ENCODE measurements around the gene STRADA.

Gene STRADA

DNA sequence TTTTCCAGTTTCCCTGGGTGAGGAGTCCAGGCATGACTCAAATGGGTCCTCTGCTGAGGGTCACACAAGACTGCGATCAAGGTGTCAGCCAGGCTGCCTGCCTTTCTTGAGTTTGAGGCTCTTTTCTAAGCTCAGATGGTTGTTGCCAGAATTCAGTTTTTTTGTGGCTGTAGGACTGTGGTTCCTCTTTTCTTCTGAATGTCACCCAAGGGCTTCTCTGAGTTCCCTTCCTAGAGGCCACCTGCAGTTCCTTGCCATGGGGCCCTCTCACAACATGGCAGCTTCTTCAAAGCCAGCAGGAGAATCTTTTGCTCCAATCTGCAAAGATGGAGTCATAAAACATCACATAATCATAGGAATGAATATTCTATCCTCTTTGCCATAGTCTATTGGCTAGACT, 59.2 kb downstream of the STRADA start:
- DNase-seq (ENCODE audit: low spot score), result no peak

DNA sequence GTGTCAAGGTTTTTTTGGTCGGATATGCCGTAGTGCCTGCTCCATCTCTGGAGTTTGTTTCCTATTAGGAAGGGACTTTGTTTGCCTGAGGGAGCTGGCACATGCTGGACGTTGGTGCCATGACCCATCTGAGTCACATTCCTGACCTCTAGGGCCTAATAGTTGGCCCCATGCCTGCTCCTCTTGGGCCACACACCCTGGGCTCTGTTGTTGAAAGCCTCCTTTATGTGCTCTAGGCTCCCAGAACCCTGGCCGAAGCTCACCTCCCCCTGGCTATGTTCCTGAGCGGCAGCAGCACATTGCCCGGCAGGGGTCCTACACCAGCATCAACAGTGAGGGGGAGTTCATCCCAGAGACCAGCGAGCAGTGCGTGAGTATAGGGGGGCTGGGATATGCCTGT, 60.1 kb downstream of the STRADA start:
- DNase-seq (ENCODE audit: low spot score), result no peak

DNA sequence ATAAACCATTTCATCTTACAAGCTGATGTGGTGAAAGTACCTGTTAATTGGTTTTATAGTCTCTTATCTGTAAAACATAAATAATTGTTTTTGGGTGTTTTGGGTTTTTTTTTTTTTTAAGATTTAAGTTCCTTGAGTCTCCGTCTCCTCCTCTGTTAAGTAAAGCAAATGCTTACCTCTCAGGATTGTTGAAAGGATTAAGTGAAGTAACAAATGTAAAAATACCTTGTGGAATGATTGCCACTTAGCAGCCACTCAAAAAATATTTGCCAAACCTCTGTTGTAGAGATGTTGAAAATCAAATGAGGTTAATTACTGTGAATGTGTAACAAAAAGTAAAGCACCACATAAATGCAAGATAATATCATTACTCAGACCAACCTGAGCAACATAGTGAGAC, 60.9 kb downstream of the STRADA start:
- no peak for DNase-seq (ENCODE audit: low spot score)

DNA sequence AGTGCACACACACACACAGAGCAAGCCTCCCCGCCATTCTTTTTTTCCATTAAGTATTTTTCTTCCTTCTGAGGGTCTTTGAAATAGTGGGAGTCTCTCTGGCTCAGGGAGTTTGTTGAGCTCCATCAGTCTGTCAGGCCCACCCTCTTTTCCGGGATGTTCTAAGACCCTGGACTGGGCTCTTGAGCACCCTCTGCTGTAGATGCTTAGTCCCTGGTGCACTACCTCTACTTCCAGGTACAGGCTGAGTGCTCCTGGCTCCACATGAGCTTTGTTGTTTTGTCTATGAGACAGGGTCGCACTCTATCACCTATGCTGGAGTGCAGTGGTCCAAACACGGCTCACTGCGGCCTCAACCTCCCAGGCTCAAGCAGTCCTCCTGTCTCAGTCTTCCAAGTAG, 62.4 kb downstream of the STRADA start:
- no peak for DNase-seq (ENCODE audit: low spot score)

DNA sequence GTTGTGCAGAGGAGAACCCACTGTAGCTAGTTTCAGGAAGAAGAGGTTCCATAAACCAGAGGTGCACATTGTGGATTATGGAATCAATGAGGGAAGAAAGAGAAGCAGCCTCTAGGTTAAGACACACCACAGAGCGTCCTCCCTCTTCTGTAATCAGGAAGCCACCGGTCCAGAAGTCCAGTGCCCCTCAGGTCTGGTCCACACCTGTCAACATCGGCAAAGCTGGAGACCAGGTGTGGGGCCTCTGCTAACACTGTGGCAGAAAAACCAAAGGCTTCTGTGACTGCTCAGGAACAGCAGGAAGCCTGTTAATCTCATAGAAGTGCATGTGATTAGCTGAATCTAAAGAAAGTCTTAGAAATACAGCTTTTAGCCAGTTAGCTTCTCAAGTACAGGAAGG, 65.0 kb downstream of the STRADA start:
- DNase-seq (ENCODE audit: low spot score), result no peak

DNA sequence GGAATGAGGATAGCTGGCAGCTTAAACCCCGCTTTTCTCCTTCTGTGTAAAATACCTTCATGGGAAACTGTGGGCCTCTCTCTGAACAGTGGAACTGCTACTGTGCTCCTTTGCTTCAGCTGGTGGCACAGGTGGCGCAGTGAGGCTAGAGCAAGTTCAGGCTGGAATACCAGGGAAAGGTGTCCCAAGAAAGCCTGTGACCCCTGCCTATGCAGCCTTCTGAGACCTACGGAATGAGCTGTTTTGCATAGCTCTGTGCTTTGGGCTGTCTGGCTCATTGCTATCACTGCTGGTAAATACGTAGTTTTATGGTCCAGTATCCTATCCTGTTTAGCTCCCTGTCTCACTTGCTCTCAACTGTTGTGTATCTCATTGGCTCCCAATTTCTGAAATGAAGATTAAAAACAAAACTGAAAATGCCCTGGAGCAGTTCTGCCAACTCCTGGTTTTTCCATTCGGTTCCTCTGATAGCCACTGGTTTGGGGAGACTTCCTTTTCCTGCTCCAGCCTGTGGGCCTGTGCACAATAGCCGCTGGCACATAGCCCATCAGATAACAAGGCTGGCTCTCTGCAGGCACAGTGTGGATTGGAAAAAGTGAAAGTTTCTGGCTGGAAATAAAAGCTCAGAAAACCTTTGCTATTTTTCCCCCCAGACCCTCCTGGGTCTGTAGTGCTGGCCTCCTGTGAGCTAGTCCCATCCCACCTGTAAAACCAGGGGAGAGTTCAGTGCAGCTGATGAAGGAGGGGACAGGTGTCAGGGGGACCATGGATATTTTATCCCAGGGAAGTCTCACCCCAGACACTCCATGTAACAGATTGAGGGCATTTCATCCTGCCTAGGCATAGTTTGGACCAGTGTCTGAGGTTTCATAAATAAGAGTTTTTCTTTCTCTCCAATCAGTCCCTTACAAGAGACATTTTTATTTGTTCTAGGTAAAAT, 65.7 kb downstream of the STRADA start:
- peak; percentile 66 for DNase-seq (ENCODE audit: low spot score)

DNA sequence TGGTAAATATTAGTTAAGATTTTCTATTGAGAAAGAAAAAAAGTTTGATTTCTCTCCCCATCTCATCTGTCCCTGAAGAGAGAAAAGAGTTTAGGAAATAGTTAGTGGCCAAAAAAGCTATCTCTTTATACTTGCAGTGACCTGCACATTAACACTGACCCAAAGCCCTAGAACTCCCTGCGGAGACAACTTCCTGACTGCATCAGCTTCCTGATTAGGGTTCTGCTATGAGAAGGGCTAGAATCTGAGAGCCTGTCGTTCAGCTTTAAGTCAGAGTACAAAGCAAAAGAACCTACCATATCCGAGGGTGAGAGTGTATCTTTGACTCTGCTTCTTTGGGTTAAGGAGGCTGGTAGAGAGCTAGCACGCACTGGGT, 66.4 kb downstream of the STRADA start:
- DNase-seq (ENCODE audit: low spot score), result no peak

DNA sequence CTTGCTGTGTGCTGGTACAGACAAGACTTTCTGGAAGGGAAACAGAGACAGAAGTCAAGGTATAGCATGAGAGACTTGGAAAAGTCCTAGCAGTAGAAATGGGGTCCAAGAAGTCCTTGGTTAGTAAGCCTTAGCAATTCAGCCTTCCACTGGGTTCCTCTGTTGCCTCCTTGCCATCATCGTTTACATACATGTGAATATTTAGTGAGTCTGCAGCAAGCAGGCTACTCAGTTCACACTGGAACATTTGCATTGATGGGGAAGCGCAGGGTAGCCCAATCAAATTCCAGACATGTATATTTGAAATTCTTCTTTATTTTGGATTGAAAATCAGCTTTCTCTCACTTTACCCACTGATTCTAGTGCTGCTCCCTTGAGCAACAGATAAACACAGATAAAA, 68.7 kb downstream of the STRADA start:
- DNase-seq (ENCODE audit: low spot score), result no peak

DNA sequence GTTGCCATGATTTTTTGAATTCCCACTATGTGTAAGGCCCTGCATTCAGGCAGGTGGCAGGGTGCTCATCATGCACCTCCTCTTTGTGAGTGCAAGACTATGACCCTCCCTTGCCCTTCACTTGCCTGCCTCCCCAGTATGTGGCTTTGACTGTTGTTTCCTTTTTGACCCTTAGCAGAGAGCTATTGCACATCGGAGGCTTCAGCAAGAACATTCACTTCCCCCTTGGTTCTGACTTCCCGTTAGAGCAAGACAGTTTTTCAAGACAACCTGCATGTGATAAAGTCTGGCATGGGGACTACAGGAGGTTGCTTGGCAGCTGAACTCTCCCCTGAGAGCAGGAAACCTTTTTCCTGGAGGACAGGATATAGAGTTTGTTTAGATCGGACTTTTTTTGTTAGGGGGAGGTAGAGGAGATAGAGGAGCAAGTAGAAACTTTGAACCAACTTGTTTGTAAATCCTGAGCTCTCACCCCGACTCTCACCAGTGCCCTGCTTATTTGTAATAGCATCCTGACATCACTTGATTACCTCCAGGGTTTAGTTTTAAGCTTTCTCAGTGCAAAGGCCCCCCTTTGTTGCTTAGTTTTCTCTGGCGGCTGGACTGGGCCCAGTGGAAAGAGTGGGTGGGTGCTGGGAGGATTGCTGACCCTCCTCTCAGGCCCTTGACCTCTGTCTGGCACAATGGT, 75.9 kb downstream of the STRADA start:
- no peak for DNase-seq (ENCODE audit: low spot score)

DNA sequence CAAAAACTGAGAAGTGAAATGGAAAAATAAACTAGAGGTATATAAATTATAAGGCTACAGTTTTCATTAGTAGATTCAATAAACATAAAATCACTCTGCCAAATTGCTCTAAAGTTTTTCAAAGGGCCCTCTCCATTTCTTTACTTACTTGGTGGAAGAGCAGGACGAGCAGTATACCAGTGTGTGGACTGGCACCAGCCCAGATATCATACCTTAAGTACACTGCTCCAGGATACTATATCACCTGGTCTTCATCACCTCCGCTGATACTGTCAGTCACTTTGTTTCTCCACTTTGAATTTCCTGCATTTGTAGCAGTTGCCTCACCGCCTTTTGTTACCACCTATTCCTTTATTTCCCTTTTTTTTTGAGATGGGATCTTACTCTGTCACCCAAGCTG, 81.7 kb downstream of the STRADA start:
- DNase-seq (ENCODE audit: low spot score), result no peak

DNA sequence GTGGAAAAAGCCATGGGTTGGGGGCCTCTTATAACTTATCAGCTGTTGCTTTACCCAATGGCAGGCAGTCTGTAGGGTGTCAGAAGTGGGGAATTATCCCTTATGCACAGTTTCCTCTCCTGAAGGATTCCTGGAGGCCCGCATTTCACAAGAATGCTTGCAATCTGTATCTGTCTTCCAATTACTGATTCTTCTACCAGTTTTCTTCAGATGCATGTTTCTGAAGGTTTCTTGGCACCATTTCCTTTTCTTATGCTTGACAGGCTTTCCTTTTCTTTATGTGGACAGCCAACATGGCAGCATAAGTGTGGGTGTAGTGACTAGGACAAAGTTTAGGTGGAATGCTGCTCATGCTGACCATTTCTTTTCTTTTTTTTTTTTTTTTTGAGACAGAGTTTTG, 83.2 kb downstream of the STRADA start:
- no peak for DNase-seq (ENCODE audit: low spot score)

DNA sequence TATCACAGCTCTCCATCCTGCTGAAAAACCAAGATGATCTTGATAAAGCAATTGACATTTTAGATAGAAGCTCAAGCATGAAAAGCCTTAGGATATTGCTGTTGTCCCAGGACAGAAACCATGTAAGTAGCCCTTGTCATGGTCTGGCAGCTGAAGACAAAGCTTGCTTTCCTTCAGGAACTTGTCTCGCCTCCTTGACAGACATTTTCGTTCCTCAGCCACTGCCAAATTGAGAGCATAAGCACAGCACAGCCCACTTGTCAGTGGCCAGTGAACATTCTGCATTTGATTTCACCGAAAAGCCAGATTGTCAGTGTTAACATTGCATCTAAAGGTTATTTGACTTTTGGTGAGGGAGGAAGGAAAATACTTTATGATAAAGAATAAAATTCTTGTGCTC, 83.8 kb downstream of the STRADA start:
- DNase-seq (ENCODE audit: low spot score), result no peak

DNA sequence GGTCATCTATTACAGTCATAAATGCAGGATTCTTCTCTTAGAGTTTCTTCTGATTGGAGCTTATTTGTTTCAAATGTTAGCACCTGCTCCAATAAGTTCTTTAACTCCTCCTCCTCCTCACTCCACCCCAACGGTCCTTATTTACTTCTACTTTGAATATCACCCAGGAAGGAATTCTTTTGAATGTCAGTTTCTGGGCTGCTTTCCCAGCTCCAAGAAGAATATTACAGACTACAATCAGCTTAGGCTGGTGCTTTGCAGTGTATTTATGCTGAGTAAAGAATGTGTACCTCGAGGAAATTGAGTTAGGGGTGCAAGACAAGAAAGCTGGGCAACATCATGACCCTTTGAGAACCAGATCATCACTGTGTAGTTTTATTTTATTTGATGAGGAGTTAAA, 88.5 kb downstream of the STRADA start:
- DNase-seq (ENCODE audit: low spot score), result no peak
